Kidney capillary endothelial cell (primary cell): ENCODE data around the gene HMCN2.

Experiments
- DNase-seq: peaks from one replicate; pipeline ENCODE4 v3.0.0-alpha.2; 2018; ENCODE audit warnings: low spot score

HMCN2 gene

DNA sequence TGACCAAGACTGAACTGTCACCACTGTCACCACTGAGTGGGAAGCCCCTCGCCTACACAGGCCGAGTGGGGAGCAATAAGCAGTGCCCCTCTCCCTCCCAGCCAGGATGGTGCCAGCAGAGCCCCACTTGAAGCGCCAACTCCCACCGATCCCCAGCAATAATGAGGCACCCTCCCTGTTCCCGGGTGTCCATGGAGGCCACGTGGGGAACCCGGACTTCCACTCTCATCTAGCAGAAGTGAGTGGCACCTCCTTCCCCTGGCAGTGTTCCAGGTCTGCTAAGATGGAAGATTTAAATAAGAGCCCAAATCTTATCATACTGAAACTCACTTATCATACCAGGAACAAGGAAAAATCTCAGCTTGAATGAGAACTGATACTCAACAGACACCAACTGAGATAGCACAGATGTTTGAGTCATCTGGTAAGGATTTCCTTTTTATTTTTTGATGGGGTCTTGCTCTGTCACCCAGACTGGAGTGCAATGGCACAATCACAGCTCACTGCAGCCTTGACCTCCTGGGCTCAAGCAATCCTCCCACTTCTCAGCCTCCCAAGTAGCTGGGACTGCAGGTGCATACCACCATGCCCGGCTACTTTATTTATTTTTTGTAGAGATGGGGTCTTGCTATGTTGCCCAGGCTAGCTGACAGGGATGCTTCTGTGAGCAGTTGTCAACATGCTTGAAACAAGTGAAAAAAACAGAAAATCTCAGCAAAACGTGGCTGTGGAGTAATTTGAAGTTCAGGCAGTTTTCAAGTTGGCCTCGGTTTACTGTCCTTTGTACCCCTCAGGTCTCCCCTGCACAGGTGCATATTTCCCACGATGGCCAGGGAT is 149.6 kb downstream of the HMCN2 start:
- DNase-seq, result no peak

DNA sequence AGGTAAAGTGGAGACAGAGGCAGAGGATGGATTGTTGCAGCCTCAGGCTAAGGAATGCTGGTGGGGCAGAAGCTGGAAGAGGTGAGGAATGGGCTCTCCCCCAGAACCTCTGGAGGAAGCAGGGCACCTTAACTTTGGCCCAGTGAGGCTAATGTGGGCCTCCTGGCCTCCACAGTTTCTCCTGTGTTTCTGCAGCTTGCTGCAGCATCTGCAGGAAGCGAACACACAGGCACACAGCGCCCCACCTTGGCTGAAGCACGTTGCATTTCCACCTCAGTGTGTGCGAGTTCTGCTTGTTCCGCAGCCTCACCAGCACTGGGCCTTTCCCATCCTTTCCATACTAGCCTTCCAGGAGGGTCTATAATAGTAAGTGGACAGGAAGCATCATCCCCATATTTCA is 152.0 kb downstream of the HMCN2 start:
- DNase-seq, result no peak

DNA sequence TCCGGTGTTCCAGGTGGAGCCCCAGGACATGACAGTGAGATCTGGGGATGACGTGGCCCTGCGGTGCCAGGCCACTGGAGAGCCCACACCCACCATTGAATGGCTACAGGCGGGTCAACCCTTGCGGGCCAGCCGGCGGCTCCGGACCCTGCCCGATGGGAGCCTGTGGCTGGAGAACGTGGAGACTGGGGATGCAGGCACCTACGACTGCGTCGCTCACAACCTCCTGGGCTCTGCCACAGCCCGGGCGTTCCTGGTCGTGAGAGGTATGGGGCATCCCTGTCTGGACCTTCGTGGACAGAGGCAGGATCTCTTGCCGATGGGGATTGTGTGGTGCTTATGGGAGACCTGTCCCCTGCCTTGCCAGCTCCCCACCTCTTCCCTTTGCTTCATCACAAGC is 153.2 kb downstream of the HMCN2 start:
- DNase-seq, result no peak

DNA sequence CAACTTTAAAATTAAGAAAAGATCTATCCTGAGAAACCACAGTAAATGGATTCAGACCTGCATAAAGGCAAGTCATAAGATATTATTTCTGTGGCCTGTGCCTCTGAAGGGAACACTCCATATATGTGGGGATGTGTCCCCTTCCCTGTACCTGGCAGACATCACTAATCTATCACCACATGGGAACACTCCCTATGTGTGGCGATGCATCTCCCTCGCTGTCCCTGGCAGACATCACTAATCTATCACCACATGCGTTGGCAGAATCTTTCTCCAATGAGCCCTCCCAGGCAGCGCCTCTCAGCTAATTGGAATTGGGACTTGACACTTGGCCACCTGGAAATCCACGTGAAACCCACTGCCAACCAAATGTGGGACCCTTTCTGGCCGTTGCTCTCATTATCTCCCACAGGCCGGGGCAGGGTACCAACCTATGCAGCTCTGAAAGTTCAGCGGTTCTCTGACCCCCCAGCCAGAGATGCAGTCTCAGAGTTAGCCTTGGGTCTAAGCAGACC is 154.0 kb downstream of the HMCN2 start:
- no peak for DNase-seq

DNA sequence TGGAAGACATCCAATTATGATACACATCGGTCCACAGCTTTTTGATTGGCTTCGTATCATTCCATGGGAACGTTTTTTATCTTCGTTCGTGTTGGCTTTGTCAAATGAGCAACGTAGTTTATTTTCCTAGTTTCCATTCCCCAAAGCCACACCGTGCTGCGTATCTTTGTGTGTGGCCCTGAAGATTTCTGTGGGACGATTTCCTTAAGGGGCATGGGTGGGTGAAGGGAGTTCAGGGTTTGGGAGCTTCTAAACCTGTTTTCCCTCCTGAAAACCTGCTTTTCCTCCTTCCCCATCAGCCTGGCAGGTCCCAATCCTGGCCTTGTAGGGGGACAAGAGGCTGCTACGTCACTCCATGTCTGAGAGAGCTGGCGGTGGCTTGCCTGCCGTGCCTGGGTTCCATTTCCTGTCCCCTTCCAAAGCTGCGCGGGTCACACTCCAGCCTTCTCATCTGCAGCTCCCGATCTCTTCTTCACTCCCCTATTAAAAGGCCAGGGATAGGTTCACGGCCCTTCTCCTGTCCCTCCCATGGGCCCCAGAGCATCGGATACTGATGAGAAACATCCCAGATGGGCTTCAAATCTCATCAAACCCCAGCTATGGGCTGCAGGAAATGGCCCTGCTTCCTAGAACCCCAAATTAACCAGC is 155.7 kb downstream of the HMCN2 start:
- DNase-seq, result no peak

DNA sequence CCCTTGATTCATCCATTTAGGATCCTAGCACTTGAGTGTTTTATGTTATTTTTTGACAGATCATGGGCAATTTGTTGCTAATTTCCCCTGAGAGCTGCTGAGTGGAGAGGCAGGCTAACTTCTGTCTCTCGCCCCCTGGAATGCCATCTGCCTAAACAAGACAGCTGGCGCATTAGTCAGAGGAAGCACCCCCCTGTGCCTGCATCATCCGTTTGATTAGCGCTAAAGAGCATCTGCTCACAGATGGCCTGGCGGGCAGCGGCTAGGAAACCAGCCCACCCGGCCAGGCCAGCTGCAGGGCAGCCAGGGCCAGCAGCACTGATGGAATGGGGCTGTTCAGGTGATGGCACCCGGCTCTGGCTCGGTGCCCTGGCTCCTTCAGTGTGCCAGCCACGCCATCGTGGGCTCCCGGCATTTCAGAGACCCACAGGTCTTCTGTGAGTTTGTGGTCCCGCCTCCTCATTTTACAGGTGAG is 156.3 kb downstream of the HMCN2 start:
- peak; percentile 53 for DNase-seq

DNA sequence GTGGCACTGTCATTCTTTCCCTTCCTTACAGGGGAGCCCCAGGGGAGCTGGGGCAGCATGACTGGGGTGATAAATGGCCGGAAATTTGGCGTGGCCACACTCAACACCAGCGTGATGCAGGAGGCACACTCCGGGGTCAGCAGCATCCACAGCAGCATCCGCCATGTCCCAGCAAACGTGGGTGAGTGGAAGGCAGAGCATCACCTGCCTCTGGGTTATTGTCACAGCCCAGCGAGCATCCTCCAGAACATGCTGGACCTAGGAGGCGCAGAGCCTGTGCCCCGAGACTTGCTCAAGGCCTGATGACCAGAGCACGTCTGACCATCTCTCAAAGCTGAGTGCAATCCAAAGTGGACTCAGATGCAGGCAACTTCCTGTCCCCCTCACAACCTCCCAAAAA is 157.0 kb downstream of the HMCN2 start:
- no peak for DNase-seq

DNA sequence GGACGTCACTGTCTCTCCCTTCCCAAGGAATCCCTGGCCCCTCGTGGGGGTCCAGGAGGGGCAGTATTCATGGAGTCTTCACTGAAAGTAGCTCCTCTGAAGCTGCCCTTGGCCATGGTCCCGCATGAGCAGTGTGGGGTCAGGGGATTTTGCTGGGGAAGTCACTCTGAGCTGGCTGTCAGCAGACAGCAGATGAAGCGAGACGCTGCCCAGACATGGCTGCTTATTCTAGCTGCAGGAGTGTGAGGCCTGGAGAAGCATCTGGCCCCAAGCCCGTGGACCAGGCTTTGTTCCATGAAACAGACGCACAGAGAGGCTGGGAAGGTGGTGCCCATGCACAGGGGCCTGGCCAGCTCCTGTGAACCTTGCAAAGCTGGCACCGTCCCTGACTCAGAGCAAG is 157.7 kb downstream of the HMCN2 start:
- DNase-seq, result no peak

DNA sequence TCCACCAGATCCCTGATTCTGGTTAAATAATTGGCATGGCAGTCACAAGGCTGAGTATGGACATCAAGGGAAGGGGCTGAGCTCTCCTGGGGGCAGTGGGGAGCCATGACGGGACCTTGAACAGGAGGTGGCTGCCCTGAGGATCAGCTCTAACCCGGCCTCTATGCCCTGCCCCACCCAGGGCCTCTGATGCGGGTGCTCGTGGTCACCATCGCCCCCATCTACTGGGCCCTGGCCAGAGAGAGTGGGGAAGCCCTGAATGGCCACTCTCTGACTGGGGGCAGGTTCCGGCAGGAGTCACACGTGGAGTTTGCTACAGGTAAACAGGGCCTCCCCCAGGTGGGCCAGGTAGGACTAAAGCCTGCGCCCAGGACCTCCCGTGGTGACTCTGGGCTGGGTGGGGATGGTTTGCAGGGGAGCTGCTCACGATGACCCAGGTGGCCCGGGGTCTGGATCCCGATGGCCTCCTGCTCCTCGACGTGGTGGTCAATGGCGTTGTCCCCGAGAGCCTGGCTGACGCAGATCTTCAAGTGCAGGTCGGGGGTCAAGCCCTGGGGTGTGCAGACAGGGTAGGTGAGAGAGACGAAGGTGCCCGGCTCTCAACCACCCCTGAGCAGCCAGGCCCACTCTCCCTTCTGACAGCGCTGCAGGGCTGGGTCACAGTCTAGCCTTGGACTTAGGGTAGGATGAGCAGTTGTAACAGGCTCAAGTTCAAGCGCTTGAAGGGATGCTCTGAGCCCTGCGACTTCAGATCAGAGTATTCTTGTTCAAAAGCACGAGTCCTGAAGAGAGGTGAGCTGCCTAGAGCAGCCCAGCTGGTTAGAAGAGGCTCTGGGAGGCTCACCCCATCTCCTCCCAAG is 159.3 kb downstream of the HMCN2 start:
- no peak for DNase-seq

DNA sequence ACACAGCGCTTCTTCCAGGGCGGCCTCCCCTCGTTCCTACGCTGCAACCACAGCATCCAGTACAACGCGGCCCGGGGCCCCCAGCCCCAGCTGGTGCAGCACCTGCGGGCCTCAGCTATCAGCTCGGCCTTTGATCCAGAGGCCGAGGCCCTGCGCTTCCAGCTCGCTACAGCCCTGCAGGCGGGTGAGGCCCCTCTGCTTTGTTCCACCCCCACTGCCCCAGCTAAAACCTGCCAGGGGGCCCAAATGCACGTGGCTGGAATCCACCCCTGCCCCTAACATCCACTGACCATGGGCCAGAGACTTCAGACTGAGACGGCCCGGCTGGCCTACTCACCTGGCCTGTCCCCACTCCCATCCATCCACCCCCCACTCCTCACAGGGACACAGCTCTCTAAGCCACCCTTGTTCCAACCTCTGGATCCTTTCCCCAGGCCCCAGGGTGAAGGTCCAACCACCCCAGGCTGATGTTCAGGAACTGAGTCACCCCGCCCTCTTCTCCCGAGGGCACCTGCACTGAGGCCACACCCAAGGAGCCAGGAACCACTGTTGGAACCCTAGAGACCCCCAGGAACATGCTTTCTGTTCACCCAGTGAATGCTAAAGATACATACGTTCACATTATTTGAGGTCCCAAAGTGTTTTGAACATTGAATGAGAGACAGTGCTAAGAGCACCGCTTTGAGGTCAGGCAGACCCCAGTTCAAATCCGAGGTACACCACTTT is 160.3 kb downstream of the HMCN2 start:
- no peak for DNase-seq

DNA sequence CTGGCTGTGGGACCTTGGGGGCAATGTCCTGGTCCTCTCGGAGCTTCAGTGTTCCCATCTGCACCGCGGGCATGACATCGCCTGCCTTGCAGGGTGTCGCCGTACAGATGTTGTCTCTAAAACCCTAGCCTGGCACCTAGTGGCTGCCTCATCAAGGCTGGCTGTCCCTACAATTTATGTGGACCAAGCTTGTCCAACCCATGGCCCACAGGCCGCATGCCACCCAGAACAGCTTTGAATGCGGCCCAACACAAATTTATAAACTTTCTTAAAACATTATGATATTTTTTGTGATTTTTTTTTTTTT is 160.9 kb downstream of the HMCN2 start:
- no peak for DNase-seq

DNA sequence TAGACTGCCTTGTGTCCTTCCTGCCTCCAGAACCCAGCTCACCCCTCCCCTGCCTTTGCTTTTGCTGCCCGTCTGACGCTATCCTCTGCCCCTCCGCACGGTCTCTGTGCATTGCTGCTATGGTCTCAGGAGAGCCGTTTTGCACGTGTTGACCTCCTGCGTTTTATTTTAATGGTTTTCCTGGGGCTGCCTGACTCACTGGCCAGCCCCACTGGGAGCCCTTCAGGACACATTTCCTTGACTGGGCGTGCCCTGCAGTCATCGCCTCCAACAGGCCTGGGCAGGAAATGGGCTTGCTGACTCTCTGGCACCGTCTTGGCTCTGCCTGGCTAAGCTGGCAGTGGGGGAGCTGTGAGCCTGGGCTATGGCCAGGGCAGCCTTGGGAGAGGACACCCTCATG is 161.3 kb downstream of the HMCN2 start:
- peak; percentile 94 for DNase-seq

DNA sequence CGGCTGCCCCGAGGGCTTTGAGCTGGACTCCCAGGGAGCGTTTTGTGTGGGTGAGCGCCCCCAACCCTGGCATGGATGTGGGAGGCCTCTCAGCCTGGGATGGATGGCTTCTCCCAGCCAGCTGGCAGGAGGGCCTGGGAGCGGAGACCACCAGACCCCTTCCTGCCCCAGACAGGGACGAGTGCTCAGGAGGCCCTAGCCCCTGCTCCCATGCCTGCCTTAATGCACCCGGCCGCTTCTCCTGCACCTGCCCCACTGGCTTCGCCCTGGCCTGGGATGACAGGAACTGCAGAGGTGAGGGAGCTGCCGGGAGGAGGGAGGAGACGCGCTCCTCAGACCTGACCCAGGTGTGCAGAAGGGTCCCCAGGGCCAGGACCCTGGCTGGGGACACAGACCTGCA is 161.8 kb downstream of the HMCN2 start:
- DNase-seq, result no peak

DNA sequence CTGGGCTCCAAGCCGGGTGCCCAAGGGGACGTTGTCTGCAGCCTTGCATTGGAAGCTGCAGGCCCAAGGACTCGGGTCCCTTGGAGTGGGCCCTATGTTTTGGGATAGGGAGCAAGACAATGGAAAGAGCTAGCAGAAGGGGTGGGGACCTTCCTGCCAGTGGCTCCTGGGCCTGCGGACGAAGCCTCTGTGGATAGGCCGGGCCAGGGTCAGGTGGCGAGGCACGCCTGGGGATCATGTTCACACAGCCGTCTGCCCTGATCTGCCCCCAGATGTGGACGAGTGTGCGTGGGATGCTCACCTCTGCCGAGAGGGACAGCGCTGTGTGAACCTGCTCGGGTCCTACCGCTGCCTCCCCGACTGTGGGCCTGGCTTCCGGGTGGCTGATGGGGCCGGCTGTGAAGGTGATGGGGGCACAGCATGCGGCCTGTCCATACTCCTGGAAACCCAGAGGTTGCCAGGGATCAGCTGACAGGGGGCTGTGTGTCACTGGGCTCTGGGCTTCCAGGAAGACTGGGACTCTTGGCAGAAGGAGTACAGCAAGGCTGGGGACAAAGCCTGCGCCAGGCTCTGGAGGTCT is 162.6 kb downstream of the HMCN2 start:
- DNase-seq, result no peak

DNA sequence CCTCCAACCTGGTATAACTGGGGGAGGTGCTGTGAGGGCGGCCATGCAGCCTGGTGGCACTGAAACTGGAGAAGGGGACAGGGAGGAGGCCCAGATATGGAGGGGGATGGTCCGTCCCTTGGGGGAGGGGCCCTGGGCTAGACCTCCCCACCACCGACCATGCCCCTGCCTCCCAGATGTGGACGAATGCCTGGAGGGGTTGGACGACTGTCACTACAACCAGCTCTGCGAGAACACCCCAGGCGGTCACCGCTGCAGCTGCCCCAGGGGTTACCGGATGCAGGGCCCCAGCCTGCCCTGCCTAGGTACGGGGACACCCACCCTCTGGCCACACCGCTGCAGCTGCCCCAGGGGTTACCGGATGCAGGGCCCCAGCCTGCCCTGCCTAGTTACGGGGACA is 163.8 kb downstream of the HMCN2 start:
- DNase-seq, result no peak

DNA sequence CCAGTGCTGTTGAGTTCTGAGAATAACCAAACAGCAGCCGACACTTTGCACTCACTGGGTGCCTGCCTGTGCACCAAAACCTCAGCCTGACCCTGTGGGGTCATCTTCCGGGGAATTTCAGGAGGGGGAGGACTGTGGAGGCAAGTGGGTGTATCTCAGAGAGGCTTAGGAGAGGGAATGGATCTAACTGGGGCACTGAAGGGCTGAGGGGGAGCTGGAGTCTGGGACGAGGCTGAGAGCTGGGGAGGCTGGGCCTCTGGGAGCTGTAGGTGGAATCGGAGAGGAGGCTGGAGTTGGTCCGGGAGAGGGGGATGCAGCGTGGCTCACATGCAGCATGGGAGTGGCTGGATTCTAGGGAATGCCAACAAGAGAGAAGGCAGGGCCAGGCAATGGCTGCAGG is 164.3 kb downstream of the HMCN2 start:
- no peak for DNase-seq

DNA sequence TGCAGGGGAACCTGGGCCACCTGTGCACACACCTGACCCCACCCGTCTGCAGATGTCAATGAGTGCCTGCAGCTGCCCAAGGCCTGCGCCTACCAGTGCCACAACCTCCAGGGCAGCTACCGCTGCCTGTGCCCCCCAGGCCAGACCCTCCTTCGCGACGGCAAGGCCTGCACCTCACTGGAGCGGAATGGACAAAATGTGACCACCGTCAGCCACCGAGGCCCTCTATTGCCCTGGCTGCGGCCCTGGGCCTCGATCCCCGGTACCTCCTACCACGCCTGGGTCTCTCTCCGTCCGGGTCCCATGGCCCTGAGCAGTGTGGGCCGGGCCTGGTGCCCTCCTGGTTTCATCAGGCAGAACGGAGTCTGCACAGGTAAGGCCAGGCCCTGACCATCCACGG is 164.7 kb downstream of the HMCN2 start:
- DNase-seq, result no peak

DNA sequence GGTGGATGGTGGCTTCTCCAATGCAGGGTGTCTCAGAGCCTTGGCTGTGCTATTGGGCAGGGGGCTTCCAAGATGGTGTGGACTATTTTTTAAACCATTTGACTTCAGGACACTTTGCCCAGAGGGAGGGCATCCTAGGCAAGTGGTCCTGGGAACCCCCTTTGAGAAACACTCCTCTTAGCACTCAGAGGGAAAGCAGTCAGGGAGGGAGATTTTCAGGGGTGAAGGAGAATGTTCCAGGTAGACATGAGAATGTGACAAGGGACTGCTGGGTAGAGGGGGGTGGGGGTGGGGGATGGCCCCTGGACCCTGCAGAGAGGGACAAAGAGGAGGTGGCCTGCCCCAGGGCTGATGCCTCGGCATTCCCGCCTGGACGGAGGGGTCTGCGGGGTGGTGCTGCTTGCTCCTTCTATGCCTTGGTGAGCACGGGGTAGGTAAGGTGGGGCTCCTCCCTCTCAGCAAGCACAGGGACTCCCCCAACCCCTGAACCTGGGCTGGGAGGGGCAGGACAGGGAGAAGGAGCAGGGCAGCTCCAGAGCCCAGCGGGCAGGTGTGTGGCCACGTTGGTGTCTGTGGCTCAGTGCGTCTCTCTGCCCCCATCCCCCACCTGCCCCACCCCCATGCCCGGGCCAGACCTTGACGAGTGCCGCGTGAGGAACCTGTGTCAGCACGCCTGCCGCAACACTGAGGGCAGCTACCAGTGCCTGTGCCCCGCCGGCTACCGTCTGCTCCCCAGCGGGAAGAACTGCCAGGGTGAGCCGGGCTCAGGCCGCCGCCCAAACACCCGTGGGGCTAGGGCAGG is 165.4 kb downstream of the HMCN2 start:
- no peak for DNase-seq

DNA sequence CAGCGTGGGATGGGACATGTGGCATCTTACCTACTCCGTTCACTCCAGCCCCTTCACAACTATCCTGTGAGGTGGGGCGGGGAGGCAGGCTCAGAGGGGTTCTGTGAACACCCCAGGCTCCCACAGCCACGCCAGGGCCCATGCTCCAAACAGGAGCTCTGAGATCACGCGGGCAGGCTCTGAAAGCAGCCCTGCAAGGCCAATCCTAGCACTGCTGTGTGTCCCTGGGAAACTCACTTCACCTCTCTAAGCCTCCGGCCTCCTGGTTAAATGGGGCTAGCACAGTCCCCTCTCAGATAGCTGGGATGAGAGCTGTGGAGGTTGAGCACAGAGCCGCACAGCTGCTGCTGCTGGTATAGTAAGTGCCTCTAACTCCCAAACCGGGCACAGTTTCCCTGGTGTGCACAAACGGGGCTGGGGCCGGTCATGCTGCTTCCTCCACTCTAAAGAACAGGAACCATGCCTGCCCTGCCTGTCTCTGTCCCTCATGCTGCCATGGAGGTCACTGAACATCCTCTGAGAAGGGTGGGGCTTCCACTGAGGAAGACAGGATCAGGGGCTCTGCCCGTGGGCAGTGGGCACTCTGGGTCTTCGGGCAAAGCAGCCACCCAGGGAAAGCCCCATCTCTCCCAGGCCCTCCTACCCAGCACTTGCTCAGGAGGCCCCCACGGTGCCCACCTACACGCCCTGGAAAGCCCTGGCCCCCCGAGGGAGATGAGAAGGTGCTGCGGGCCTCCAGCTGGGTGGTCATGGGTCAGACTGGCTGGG is 166.2 kb downstream of the HMCN2 start:
- no peak for DNase-seq

DNA sequence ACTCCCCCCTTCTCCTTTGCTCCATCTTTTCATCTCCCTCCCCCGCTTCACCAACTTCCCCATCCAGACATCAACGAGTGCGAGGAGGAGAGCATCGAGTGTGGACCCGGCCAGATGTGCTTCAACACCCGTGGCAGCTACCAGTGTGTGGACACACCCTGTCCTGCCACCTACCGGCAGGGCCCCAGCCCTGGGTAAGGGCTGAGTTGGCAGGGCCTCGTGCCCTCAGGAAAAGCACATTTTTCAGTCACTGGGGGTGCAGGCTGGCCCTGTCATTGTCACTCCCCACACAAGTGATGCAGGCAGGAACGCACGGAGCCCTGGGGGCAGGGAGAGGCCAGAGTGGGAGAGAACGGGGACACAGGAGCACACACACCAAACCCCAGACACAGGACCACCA is 166.8 kb downstream of the HMCN2 start:
- no peak for DNase-seq
